Activated CD8-positive, alpha-beta memory T cell treated with anti-CD3 and anti-CD28 coated beads for 24 hours (primary cell): ENCODE measurements around the gene IQCE.
"Not testable (repeated sequence)": the region's sequence is repeated elsewhere in the genome, so short reads cannot be mapped to it uniquely, and the experiment has no call there.

Source experiments
- DNase-seq: peaks from one replicate; pipeline ENCODE4 v3.0.0-alpha.2; 2020

The IQCE gene

DNA sequence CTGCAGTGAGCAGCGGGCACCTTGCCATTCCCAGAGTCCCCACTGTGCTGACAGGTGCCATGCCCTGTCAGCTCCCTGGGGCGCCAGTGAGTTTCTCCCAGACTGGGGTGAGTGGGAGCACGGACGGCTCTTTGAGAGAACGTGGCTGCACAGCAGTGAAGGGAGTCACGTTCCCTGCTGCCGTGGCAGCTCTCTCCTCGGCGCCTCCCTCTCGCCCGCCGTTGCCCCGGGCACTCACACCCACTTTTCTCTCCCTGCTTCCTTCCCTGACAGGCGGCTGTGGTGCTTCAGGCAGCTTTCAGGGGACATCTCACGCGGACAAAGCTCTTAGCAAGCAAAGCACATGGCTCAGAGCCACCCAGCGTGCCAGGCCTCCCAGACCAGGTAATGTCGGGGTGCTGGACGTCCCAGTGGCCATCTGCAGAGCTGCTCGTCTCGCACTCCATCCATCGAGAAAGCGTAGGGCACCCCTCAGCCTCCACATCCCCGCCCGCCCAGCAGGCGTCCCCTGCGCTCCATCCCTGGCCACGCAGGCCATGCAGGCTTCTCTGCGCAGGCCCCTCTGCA lies 45.9 kb downstream of the IQCE start:
- no peak for DNase-seq

DNA sequence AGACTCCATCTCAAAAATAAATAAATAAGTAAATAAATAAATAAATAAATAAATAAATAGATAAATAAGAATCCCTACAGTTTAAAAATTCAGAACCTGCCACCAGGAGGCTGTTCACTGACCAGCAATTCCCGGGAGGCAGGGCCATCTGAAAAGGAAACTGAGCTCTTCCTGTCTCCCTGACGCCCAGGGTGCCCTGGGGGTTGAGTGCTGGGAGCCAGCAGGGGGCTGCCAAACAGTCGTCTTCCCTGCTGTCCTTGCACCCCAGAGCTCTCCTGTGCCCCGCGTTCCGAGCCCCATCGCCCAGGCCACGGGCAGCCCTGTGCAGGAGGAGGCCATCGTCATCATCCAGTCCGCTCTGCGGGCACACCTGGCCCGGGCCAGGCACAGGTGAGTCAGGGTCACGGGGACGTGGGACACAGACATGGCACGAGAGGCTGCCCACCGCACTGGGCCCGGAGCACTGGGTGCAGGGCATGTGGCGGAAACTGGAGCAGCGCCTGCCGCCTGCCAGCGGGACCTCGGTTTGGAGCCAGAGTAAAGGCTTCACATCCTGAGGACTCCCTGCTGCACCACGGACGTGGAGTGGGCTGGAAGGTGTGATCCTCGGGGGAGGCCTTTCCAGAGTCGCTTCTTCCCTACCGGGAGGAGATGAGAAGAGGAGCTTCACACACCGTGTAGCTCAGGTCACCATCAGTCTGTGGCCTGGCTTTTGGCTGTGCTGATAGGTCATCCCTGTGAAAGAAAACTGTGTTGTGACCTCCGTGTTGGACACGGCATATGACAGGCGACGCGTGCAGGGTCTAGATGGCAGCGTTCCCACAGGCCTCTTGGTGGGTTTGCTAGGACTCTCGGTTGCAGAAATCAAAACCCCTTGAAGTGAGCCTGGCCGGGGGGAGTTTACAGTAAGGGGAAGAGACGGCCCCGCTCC lies 47.1 kb downstream of the IQCE start:
- DNase-seq: no peak

DNA sequence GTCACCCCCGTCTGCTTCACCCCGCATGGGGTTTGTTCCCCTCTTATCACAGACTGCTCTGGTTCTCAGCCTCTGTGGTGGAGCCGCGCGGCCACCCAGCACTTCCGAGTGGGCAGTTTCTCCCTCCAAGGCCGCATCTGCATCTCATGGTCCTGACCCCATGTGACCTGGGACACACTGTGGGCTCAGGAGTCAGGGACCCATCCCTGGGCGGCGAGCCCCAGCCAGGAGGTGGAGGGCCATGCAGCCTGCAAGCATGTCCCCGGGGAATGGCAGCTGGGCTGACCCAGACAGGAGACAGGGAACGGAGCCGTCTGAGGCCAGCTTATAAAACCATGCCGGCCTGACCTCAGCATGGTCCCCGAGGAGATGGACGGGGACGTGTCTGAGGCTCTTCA lies 47.8 kb downstream of the IQCE start:
- DNase-seq: no peak

DNA sequence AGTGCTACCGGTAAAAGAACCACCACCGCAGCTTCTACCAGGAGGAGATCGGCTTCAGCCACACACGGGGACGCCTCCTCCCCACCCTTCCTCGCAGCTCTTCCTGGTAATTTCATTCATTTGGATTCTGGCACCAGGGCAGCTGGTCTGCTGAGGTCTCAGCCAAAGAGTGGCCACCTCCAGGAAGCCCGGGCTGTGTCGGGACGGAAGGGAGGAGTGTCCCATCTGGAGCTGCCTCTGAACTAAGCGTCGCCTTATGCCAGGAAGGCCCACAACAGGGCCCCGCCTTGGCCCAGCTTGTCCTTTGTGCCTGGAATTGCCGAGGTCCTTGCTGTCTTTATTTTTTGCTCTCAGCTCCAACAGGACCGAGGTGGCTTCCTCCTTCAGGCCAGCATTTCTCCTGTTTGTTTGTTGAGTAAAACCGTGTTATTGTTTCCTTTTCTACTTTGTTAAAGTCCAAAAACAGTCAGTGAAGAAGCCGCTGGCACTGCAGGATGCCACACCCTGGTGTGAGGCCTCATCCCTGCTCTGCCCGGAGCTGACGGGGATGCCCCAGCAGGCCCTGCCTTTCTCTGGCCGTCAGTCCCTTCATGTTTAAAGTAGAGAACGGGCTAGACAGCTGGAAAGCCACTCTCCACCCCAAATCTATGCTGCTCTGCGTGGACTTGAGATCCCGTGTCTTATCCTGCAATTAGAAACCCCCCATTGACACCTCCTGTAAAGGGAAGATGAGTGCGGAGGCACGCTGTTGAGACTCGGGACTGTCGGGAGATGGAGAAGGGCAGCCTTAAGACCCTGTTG lies 48.5 kb downstream of the IQCE start:
- DNase-seq: no peak

DNA sequence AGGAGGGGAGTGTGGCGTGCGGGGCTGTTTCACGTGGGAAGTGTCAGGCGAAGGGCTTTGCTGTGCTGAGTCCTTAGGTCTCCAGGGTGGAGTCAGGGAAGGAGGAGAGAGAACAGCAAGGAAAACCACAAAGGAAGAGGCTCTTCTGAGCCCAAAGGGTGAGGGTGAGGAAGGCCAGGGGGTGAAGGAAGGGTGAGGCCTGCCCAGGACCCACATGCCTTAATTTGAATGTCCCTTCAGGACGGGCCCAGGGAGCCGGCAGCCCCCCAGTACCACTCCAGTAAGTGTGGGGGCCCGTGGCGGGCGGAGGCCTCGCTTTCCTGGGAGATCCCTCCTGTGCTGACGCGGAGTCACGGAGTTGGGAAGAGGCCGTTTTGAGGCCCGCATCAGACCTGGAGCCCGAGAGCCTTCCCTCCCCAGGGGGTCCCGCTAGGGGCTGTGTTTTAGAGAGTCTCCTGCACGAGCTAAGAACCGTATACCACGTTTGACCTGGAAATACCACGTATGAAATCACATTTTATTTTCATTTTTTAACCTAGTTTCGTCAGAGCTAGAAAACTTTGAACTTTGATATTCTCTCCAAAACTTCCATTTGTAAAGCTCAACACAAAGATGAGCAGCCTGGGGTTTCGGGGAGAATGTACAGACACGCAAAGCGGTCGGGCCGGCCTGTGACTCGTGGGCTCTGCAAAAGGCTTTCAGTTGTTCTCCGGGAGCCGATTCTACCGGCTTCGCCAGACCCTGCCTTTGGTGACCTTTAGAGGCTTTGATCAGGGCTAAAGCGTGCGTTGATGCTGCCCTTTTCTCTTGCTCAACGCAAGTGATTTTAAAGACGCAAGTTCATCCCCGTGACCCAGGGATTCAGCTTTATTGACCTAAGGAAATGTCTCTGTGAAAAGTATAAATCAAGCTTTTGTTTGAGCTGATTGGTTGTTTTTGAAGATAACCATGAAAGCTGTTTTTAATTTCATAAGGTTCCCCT lies 49.4 kb downstream of the IQCE start:
- no peak for DNase-seq

DNA sequence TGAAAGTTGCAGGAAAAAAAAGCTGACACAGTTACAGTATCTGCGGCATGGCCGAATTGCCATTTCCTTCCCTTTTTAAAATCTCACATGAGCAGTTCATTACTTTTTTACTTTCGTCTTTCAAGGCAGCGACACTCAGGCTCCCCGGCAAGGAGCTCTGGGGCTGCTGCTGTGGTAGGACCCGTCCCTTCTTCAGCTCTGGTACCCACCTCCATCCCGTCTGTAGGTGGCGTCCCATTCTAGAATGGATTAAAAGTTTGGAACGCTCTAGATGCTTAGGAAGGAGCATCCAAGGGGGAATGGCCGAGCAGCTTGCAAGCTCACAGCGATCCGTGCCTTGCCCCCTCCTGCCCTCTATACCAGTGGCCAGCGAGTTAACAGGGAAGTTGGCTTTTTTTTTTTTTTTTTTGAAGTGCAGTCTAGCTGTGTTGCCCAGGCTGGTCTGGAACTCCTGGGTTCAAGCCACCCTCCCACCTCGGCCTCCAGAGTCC lies 50.2 kb downstream of the IQCE start:
- no peak for DNase-seq

DNA sequence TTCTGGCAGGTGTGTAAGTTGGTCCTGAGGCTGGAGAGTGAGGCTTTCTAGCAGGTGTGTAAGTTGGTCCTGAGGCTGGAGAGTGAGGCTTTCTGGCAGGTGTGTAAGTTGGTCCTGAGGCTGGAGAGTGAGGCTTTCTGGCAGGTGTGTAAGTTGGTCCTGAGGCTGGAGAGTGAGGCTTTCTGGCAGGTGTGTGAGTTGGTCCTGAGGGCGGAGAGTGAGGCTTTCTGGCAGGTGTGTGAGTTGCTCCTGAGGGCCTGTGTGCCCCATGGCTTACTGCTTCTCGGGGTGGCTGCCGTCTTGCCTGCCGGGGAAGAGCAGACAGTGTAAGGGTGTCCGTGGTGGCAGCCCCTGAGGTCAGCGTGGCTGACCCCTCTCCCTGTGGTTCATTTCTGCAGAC lies 50.9 kb downstream of the IQCE start:
- not testable (repeated sequence) for DNase-seq

DNA sequence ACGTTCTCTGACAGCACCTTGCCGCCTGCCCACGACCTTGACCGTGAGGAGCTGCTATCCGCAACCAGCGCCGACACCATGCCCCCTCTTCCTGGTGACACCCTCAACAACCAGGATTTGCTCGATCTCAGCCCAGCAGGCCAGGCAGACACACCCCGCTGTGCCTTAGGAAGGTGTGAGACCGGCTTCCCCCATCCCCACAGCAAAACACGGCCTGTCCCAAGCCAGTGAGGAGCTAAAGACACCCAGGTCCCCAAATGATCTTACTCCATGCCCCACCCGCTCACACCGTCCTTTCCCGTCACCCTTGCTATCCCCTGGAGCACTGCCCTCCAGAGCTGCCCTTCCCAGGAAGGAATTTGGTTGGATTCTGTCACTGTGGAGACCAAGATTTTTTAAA lies 51.7 kb downstream of the IQCE start:
- DNase-seq: no peak

DNA sequence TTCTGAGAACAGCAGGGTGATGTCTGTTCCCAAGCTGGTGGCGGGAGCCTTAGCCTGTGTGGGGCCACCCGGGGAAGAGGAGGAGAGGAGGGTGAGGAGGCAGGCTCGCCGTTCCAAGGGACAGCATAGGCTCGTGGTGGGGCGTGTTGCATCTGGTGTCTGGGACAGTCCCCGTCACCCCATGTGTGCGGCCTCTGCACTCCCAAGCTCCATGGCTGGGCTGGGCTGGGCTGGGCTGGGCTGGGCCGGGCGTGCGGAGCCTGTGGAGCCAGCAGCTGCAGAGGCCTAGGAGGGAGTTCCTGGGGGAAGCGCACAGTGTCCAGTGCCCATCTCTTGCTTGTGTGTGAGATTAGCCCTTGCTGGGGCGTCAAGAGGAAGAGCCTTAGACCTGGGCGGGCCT lies 52.1 kb downstream of the IQCE start:
- no peak for DNase-seq

DNA sequence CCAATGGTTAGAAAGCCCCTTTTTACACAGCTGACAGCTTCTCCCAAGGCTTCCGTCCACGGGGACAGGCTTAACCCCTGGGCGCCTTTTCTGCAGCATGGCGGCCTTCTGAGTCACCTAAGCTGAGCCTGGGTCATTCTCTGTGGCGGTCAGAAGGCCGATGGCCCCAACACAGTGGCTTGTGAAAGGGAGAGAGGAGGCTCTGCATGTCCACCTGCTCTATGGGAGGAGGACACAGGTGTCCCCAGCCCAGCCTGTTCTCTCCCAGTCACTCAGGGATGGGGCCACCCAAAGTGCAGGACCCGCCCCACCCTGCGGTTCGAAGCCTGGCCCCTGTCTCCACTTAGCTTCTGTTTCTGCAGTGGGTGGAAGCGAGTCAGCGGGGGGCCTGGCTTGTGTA lies 52.6 kb downstream of the IQCE start:
- no peak for DNase-seq

DNA sequence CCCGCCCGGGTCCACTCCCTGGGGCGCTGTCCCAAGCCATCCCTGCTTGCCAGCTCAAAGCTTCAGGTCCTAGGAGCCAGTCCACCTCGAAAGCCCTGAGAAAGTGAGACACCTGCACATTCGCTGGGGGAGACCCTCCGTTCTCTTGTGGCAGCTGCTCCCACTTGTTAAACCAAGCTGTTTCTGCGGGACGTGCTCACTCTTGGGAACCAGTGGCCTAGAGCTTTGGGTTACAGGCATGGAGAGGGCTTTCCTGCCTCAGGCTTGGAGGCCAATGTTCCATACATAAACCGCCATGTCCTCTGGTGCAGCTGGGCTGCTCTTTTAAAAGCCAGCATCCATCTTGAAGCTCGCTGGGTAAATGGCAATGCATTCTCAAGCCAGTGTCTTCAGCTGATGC lies 53.1 kb downstream of the IQCE start:
- no peak for DNase-seq

DNA sequence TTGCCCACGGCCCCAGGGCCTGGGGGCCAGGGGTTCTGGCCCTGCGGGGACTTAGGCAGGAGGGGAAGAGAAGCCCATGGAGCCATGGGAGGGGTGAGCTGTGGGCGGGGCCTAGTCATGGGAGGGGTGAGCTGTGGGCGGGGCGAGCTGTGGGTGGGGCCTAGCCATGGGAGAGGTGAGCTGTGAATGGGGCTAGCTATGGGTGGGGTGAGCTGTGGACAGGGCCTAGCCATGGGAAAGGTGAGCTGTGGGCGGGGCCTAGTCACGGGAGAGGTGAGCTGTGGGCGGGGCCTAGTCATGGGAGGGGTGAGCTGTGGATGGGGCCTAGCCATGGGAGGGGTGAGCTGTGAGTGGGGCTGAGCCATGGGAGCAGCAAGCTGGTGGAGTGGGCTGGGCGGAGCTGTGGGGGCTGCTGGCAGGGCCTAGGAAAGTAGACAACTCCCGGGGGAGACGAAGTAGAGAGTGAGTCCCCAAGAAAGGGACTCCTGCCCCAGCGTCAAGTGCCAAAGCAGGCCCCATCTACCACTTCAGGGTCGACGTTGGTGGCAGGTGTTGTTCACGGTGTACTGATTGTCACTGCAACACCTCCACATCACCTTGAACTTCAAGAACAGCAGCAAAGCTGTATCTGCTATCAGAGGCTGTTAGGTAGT lies 53.8 kb downstream of the IQCE start:
- no peak for DNase-seq

DNA sequence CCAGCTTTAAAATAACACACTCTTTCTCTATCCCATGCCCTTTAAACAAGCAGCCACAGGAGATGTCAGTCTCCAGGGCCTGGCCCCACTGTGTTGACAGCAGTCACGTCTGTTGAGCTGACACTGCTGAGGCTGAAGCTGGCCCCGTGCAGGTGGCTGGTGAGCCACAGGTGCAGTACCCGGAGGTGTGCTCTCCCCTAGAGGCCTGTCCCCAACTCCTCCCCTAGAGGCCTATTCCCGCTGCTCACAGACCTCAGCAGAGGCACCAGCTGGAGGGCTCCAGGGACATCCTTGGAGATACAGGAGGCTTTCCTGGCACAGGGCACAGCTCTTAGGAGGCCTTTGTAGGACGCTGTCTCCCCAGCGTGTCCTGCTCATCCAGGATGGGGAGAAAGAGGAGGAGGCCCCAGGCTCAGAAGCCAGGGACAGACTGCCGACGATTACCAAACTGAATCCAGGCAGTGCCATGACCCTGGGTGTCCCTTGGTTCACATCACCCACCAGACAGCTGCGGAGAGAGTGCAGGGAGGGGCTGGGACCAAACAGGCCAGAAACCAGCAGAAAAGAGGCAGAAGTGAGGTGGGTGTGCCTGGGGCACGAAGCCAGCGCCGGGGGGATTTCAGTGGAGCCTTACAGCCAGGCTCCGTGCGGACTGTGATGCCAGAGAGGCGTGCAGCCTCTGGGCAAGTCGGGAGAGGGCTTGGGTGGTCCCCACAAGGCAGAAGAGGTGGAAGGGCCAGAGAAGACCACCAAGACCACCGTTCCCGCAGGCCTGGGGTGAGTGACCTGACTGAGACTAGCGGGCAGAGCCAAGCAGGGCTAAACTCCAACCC lies 54.5 kb downstream of the IQCE start:
- DNase-seq: no peak

DNA sequence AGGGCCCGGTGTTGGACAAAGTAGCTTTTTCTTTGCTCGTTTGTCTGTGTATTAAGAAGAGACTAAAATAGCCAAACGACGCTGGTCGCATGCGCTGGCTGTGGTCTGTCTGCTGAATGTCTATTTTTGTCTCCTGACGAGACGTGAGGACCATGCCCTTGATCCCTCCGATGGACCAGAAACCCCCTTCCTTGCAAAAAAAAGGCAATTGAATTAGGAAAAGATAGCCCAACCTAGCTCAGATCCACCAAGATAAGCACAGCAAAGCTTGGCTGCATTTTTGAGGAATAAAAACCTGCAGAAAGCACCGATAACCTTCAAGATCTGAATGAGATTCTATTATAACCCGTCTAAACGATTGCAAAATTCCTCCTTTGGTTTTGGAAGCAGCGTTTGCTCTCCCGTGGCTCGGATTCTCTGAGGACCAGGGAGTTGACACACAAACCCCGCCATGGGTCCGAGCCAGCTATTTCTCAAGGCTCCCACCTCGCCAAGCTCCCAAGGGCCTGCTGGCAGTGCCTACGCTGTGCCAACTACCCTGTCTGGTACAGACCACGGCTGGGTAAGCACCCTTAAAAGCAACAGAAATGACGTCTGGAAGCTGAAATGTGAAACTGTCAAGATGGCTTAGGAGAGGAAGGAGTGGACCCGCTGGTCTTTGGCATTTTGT lies 55.3 kb downstream of the IQCE start:
- DNase-seq: no peak

DNA sequence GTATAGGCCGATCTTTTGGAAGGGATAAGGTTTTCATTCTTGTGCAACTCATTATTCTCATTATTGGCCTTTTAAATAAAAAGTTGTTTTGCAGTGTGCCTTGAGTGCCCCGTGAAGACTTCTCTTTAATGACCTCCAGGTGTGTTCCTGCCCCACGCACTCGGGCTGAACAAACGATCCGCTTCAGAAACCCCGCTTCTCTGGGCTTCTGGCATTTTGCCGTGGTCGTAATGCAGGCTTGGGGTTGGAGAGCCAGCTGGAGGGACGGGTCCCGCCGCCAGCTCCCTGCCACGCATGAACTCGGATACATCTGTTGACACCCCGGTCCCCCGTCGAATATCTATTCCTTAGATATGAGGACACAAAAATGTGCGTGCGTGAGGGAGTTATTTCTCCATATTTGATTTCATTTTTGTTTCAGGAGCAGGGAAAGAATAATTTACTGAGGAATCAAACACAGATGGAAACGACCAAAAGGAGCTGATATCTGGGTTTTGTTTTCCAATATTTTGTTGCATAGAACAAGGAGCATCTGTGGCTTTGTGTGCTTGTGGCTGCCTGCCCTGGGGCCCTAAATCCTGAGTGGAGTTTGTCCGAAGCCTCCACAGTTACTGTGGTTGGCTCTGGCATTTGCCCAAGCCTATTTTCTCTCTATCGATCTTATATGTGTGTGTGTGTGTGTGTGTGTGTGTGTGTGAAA lies 56.0 kb downstream of the IQCE start:
- no peak for DNase-seq

DNA sequence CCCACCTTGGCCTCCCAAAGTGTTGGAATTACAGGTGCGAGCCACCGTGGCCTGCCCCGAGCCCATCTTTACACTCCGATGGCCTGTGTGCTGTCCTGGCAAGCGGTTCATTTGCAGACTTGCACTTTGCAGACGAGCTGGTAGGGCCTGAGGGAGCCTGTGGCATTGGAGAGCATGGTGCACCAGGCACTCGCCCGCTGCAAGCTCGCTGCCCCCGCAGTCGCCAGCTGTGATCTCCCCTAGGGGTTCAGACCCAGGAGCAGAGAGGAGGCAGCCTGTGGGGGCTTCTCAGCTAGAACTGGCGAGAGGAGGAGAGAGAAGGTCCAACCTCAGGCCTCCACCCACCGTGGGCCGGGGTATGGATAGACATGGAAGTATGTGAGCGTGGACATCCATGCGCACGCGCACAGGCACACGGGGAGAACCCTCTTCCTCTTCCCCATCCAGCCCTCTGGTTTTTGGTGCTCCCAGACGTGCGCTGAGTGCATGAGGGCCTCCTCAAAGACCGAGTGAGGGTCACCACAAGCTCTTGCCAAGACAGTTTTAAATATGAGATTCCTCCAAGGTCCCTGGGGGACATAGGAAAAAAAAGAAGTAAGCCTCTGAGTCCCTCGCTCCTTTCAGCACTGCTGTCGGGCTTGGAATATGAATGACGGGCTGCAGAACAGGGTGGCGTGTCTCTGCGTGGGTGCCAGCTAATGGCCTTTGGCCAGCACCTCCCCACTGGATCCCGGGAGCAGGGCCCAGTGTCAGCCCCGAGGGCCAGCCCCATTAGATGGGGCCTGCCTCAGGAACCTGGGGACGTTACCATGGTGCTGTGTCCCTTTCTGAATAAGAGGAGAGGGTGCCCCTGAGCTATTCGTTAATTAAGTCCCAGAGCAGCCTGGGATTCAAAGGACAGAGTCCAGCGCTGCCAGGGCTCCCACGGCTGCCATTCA lies 57.9 kb downstream of the IQCE start:
- DNase-seq: no peak

DNA sequence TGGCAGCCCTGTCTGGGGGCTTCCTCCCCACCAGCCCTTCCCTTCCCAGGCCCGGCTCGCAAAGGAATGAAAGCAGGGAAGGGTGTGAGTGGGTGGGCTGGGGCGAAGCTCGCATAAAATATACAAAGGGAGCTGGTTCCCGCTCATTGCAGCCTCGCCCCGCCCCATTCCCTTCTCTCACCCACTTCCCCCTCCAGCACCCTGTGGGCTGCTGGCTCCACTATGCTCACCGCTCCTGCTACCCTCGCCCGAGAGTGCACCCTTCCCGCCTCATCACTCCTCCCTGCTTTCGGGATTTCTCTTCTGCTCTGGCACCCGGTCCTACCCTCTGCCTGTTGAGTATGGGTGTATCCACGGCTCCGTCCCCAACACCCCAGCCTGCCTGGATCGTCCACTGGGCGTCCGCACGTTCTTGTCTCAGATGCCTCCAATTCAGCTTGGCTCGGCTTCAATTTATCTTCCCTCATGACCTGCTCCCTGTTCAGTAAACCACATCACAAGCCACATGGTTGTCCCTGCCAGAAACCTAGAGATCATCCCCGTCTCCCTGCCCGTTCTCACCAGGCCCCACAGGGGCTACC lies 58.6 kb downstream of the IQCE start:
- no peak for DNase-seq

DNA sequence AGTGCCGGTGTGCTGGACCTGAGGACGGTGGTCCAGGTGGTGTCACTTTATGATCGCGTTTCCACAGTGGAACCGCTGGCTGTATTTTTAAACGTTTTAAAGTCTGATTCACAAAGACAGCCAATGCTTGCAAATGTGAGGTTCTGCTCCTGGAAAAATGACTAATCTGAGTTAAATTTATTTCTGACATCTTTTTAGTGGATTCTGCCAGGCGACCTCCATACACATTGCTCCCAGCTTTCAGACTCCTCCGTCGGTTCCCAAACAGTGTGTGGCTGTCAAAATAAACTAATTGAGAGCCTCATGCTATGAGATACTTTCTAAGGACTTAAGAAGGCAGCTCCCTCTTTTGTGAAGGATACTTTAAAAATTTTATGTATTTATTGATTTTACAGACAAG lies 60.3 kb downstream of the IQCE start:
- no peak for DNase-seq
